Left ventricle myocardium superior (tissue), 1 donor: ENCODE measurements around the gene ERICH6. TPM values are rescaled to one million over a fixed set of nuclear protein-coding genes. Genes with fewer than 3 reads are reported as not detected.

Source experiments
- ATAC-seq: fragments of 200-7000 bp; cut with Tn5 transposase; one replicate; pipeline ENCODE4 v1.9.1; 2020; ENCODE audit warnings: mild to moderate bottlenecking, moderate library complexity
- DNase-seq: peaks from one replicate; pipeline ENCODE4 v3.0.0-alpha.2; 2020
- intact Hi-C: fragments of 100-400 bp; cut with micrococcal nuclease; formaldehyde crosslinking; loops from one replicate; pipeline ENCODE4 v1.11.0; 2022
- total RNA-seq: library from RNA; stranded (reverse); fragmentation: NEBNext Ultra II Directional; extraction: Animal tissue kit (Norgen Biotek cat#: 25700); gene quantifications from one replicate; pipeline ENCODE4 v1.2.1, GENCODE V29; 2021
- donor health status: DM: no; HTN: yes; CAD: no; lungs with severe emphysema.

The ERICH6 gene
- total RNA-seq, 1 donor from 2014 or later: not detected

DNA sequence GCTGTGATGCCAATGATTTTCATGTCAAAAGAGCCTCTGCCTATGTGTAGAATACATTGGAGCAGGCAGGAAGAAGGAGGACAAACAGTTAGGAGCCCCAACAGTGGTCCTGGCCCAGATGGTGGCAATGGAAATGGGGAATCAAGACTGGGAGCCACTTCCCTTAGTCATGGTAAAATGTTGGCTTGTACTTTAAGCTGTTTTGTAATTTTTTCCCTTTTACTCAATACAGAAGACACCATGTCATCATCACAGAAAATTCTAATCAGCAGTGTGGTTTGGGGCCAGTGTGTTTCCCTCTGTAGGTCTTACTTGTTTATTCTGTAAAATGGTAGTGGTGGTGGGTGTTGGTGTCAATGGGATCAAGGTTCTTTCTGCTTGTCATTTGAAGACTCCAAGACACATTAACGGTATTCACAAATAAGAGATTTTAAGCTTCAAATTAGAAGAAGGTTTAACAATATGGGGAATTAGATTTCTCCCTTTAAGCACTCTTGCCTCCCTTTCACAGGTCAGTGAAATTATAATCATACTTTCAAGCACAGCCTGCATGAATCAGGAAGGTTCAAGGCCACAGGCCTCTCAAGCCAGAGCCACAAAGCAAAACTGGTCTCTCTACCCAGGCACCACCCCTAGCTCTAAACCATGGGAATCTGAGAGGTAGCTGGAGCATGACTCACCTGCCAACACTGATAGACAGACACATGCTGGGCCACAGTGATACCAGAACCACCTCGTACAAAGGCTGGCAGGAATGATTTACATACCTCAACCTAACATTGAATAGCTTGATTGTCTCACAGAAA lies 34.4 kb upstream of the ERICH6 start:
- ATAC-seq (peak; percentile 26), DNase-seq (no peak)
- intact Hi-C loops: no loop called here

DNA sequence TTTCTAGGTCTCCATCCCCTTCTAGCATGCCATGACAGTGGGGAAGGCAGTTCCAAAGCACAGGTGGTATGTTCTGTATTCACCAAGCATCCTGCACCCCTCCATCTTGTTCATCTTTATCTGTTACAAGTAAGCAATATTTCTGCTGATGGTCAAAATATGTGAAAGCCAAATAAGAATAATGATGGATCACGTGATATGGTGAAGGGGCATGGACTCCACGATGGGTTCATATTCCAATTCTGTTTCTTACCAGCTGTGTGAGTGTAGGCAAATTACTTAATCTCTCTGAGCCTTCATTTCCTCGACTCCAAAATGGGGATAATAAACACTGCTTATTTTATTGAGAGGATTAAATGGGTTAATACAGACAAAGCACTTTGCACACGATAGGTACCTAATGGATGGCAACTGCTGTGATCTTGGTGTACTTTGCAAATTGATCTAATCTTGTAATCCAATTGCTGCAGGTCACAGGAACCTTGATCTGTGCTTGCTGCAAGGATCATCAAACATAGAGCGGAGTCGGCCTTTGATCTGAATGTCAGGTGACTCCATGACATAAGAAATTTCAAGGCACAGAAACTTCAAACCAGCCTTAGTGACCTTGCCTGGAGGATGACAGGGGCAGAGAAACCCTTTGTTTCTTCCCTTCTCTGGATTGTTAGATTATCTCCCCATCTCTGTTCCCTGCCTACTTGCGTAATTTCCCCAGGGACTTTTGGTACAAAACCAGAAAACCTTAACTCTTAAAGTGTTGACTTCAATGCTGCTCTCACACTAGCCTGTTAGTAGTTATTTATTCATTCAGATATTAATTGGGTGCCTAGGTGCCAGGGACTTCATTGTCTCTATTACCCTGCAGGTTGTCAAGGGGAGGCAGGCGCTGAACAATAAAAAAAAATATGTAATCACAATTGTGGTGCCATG lies 33.4 kb upstream of the ERICH6 start:
- DNase-seq (no peak), ATAC-seq (no peak)
- intact Hi-C loops: no loop called here

- intact Hi-C loops: no loop called here
- peak; percentile 62 for ATAC-seq
- DNase-seq: no peak
Observed at GRCh38 chr3:150736316-150736719, 32.6 kb upstream of the ERICH6 start.

- DNase-seq: no peak
- ATAC-seq: no peak
- intact Hi-C loops: no loop called here
Observed at GRCh38 chr3:150734795-150735119, 31.0 kb upstream of the ERICH6 start.

DNA sequence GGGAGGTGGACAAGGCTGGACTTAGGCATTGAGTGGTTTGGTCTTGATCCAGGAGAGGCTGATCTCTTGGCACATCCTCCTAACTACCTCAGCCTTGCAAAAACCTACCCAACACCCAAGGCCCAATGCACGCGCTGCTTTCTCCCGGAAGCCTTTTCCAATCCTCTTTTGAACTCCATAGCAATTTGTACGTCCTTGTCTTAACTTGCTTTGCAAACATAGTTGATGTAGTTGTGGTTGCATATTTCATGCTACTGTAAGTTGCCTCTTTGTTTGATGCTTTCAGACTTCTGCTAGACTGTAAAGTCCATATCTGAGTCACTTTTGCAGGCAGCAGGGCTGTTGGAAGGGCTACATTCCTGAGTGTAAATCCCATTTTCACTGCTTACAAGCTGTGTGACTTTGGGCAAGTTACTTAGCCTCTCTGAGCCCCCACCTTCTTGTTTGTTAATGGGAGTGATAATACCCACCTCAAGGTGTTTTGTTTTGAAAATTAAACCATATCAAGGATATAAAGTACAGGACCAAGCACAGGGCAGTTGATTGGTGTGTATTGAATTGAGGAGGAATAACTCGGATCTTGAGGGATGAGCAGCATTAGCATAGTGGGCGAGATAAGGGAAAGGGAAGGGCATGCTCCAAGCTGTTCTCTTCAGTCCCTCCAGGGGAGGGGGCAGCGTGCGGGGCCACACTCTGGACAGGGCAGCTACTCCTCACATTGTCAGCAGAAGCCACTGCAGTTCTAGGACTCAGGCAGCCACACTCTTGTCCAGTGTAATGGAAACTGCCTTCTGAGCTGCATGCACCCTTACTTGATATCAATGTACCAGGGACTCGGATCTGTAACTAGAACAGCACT lies 30.4 kb upstream of the ERICH6 start:
- intact Hi-C loops: no loop called here
- DNase-seq (no peak), ATAC-seq (peak; percentile 55)

DNA sequence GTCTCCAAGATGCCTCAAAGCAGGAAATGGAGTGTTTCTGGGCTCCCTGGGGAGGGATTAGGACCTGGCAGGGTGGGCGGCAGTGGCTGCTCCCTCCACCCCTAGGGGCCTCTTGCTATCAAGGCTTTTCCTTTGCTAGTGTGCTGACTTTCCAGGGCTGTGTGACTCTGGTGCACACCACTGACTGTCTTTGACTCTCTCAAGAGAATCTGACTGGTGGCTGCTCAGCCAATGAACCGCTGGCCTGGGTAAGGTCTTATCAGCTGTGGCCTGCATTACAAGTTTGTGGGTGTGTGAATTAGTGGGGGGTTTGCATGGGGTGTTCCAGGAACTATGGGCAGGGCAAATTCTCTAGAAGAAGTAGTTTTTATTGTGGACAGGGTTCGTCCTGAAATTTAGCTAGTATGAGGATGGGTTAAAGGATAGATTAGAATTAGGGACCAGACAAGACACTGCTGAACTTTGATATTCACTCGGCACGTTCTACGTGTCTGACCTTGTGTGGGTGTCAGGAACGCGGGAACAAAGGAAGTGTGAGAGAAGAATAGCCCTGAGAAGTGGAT lies 29.7 kb upstream of the ERICH6 start:
- intact Hi-C loops: no loop called here
- DNase-seq (no peak), ATAC-seq (peak; percentile 27)

GRCh38 chr3:150729682-150730360 lies 26.1 kb upstream of the ERICH6 start:
- DNase-seq: no peak
- peak; percentile 31 for ATAC-seq
- intact Hi-C loops: no loop called here

- peak; percentile 31 for DNase-seq
- ATAC-seq: peak; percentile 84
Observed at GRCh38 chr3:150727653-150728502, 24.2 kb upstream of the ERICH6 start.

GRCh38 chr3:150725548-150725947 lies 21.8 kb upstream of the ERICH6 start:
- ATAC-seq (no peak), DNase-seq (no peak)
- intact Hi-C loops: no loop called here

More at GRCh38 chr3:150727653-150728502, 24.2 kb upstream of the ERICH6 start:
- intact Hi-C loops: no loop called here

GRCh38 chr3:150723946-150724345 lies 20.2 kb upstream of the ERICH6 start:
- ATAC-seq (no peak), DNase-seq (no peak)
- intact Hi-C loops: no loop called here

GRCh38 chr3:150722267-150722666 lies 18.5 kb upstream of the ERICH6 start:
- ATAC-seq (no peak), DNase-seq (no peak)
- intact Hi-C loops: no loop called here

DNA sequence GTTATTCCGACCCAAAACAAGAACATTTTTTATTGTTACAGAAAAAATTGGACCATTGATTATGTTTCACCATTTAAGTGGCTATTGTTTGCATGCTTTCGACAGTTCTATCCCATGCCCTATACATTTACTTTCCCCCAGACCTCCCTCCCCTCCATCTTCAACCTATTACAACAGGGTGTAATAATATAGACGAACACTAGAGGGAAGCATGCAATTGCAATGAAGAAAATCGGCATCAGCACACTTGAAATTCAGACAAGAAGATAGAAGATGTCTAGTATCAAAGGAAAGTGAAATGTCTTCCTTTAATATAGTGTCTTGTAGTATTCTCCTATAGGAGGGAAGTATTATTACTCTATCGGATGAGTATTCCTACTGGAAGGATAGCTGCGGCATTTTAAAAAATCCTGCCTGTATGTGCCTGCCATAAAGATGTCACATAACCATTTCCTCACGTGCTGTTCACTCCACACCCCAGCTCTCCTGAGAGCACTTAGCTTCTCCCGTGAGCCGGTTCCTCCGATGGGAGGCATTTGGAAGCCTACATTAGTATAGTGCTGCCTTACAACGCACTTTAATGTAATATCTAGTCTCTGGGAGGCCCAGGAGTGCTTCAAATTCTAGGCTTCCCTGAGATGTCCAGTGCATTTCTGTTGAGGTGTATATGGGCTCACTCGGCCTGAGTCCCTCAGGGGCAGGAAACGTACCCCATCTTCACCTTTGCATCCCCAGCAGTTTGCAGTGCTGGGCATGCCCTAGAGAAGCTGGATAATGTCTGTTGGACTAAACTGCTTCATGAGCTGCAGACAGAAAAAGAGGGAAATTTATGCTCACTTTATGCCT lies 17.8 kb upstream of the ERICH6 start:
- DNase-seq (no peak), ATAC-seq (peak; percentile 73)
- intact Hi-C loops: loop anchor here (2.0 kb wide), 1 partner anchor 143 kb away; no protein-coding TSS in a partner anchor

GRCh38 chr3:150720444-150720843 lies 16.7 kb upstream of the ERICH6 start:
- DNase-seq: no peak
- intact Hi-C loops: loop anchor here (2.0 kb wide), 1 partner anchor 144 kb away; no protein-coding TSS in a partner anchor
- no peak for ATAC-seq

DNA sequence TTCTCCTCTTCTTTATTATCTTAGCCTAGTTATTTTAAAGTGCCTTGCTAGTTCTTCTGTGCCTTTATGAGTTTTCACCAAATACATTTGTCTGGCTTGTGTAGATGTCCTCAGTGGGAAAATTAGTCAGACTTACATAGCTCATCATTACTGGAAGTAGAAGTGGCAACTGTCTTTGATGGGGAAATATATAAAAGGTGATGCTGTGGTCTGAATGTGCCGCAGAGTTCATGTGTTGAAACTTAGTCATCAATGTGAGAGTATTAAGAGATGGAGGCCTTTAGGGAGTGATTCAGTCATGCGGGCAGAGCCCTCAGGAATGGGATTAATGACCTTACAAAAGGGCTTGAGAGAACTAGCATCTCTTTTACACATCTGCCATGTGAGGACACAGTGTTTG lies 6.4 kb upstream of the ERICH6 start:
- ATAC-seq (no peak), DNase-seq (no peak)
- intact Hi-C loops: no loop called here

- intact Hi-C loops: no loop called here
- DNase-seq (peak; percentile 61), ATAC-seq (peak; percentile 47)
Observed at GRCh38 chr3:150703299-150703755, 393 bp downstream of the ERICH6 start.

DNA sequence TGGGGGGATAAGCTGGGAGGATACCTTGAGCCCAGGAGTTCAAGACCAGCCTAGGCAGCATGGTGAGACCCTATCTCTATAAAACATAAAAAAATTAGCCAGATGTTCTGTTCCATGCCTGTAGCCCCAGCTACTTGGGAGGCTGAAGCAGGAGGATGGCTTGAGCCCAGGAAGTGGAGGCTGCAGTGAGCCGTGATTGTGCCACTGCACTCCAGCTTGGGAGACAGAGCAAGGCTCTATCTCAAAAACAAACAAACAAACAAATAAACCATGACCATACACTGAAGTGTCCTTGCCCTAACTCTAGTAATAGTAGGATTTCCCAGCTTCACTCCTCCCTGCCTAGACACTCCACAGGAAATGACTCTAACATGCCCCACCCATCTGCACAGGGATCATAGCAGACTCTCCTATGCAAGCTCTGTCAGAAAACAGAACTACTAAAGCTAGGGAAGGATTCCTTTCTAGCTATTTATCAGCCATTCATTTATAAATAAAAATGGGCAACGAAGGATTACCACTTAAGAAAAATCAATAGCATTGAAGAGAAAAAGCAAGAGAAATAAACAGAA lies 4.6 kb downstream of the ERICH6 start:
- ATAC-seq (no peak), DNase-seq (no peak)
- intact Hi-C loops: no loop called here
